ENCODE data around the gene PHF19.
A peak's percentile ranks its signal among the peaks of the same experiment; 100 is the strongest.

Gene PHF19

DNA sequence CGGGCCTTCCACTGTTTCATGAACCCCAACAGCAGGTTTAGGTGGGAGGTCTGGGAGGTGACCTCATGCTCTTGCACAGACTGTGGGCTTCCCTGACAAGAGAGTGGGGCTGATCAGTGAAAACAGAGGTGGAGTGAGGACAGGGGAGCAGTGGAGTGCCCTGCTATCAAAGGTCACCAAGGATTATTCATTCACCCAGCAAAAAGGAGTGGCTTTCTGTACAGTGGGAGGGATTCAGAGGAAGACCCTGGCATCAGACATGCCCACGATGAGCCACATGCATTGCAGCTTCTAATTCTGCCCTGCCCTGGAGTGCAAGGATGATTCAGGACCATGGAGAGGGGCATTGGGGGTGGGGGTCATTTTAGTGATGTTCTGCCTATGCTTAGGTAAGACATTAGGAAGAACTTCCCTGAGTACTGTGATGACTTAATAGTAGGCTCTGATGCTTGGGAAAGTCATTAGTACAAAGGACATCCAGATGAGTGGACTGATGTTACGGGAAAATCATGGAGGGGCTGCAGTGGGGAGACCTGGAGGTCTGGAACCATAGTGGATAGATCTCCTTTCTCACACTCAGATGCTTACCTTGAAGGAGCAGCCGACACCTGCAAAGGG is 36.8 kb upstream of the PHF19 start:
- peak; percentile 38 for DNase-seq

DNA sequence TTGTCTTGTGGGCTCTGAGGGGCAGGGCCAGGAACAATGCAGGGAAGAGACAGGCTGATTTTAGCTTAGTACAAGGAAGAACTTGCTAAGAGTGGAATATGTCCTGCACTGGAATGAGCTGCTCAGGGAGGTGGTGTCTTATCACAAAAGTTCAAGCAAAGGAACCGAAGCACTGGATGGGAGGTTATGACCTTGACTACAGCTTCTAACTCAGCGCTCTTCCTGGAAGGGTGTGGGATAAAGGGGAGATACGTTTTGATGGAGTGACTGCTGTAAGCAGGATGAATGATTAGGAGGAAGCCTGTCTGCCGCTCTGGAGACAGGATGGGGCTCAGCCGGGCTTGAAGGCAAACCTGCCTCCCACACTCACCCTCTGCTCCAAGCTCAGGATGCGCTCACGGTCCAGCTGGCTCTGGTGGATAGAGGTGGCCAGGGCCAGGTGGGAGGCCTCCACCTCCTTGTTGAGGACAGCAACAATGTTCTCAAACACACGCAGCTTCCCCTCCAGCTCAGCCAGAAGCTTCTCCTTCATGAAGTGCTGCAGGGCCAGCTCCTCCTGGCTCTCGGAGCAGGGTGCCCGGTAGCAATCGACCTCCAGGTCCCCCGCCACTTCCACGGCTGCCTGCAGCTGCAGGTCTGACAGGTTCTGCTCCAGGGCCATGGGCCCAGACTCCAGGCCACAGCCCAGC is 36.1 kb upstream of the PHF19 start:
- DNase-seq: no peak

DNA sequence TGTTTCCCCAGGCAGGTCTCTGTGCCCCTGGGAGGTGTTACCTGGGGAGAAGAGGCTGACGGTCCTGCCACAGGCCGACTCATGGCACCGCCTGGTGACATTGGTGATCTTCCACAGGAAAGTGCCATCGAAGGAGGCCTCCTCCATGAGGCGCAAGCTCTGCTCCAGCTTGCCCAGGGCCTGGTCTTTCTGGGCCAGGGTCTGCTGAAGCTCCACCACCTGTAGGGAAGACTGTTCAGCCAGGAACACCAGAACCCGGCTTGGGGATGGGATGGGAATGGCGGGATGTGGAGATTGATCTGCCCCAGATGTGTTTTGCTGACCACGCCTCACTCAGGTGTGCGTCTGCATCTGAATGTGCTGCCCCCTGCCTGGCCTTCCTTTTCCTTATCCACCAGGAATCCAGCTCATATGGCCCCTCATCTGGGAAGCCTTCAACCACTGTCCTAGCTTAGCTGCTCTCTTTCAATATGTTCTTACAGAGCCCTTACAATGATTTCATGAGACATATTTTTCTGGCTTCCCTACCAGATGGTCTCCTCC is 34.4 kb upstream of the PHF19 start:
- no peak for DNase-seq

DNA sequence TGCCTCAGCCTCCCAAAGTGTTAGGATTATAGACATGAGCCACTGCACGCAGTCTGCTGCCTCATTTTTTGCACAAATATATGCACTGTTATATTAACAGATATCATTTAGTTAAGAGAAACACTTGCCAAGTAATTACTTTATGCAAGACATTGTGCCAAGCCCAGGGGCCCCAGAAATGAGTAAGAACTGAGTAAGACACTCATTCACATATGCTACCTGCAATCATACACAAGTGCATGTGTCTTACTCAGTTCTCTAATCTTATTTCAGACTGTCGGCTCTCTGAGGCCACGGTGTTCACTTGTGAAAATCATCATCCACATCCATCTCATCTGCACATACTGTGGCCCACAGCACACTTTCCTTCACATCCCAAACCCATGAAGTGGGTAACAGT is 33.7 kb upstream of the PHF19 start:
- no peak for DNase-seq

DNA sequence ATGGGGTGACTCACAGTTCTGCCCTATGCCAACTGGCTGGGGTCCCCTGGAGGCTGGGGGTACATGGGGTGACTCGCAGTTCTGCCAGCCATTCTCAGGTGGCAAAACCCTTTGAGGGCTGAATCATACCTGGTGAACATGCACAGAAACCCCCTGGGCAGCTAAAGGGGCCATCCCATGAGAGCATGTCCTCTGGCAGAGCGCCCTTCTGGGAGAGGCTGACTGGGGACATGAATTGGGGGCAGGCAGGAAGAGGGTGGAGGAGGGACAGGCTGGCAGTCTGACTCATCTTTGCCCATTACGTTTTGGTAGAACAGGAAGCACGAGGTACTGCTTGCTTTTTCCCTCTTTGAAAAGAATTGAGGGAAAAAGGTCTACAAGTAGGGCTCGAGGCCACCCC is 32.9 kb upstream of the PHF19 start:
- no peak for DNase-seq

DNA sequence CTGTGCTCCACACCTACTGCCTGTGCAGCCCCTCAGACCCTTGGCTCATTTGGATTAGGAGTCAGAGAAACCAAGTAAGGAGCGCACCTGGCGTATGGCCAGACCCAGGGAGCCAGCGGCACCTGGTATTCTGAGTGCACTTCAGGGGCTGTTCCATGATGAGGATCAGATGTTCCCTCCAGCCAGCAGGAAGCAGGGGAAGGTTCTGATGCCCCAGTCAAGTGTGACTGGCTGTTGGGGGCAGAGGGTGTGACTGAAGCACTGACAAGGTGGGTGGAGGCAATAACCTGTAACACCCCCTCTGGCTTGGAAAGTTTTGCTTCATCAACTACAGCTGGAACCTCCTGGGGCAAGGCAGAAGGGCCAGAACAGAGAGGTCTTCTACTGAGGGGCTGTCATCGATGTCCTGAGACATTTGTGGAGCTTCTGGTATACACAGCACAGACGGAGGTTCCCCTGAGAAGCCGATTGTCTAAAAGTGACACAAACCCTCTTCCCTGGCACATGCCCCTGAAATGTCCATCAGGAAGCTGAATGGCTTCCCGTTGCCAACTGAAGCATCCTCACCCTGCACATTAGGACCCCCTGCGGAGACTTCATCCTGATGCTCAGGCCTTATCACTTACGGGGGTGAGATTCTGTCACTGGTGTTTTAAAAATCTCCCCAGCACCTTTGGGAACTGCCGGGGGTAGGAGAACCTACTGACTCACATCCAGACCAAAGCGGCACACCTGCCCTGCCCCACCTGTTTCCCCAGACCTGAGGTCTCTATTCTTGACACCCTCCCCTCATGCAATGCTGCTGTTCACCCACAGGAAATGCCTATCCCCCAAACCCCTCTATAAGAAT is 28.6 kb upstream of the PHF19 start:
- no peak for DNase-seq

DNA sequence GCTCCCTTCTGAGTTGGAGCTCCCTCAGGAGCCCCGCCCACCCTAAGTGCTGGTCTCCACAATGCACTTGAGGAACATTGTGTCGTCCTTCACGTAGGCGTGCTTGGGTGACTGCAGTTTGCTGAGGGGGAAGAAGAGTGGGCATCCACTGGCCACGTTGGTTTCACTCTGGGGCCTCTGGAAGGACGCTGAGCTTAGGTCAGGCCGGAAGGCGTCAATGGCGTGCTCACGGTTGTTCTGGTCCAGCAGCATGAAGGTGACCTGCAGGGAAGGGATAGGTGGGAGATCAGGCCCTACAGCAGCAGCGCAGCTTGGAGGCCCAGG is 28.0 kb upstream of the PHF19 start:
- DNase-seq: no peak

DNA sequence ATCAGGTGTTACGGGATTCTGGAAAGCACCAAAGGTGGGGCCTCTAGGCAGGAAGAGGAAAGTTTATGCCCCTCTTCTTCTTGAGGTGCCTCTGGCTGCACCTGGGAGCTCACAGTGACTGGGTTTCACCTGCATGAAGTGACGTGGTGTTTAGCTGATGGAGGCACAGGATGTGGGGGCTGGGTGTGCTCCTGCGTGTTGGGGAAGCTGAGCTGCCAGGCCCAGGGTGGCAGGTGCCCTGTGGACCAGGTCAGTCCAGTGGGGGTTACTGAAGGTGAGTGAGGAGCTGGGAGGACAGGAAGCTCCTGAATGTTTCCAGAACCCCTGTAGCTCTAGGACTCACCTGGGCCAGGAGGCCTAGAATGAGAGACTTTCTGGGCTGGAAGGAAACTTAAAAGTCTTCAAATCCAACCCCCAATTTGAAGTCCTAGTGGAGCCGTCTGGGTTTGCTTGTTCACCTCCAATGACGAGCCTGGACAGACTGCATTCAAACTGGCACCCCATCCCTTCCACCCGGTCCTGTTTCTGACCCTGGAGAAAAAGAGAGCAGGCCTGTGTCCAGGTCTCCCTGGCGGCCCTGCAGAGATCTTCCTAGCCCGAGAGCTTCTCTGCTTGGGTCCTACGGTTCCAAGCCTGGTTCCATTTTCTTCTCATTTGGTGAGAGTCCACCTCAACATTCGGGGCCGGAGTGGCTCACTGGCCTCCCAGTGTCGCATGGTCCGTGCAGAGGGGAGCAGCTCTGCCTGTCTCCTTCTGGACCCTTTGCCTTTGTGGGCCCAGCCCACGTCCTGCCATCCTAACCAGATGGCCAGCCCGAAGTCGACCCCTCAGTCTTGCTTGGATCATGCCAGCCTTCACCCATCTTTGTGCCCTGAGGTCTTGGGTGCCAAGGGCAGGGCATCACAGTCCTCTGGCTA is 27.3 kb upstream of the PHF19 start:
- DNase-seq: peak; percentile 79

DNA sequence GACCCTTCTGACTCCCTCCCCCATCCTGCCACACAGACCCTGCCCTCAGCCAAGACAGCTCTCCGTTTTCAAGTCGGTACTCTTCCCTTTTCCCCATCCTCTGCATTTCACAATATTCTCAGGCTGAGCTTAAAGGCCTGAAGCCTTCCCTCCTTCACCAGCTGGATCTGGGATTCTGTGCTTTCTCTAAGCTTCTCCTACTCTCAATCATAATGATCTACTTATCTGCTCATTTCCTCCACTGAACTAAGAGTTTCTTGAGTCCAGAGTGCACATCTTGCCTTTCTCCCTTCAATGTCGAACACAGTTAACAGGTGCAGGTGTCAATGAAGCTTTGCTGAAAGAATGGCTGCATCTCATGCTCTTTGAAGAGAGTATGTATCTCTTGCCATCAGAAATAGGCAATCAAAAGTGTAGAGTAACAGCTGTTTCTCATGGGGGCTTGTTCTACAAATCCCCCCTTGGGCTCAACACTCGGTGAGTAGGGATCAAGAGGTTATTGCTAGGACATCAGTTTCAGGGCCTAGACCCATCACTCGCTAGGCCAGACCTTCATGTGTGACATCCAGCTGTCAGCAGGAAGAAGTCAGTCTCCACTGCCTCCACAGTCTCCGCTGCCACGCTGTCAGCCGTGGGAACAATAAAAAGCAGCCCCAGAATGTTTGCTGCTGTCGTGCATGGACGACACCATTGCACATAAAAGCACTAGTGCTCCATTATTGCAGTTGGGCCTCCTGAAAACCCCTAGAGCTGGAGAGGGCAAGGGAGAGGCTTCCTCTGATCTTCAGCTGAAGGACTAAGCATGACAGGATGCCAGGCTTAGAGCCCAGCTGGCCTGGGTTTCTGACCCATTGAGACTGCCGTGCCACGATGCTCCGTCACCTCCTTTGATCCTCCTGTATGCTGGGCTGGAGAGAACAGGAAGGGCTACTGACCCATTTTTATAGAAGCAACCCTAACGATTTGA is 25.9 kb upstream of the PHF19 start:
- DNase-seq: no peak

DNA sequence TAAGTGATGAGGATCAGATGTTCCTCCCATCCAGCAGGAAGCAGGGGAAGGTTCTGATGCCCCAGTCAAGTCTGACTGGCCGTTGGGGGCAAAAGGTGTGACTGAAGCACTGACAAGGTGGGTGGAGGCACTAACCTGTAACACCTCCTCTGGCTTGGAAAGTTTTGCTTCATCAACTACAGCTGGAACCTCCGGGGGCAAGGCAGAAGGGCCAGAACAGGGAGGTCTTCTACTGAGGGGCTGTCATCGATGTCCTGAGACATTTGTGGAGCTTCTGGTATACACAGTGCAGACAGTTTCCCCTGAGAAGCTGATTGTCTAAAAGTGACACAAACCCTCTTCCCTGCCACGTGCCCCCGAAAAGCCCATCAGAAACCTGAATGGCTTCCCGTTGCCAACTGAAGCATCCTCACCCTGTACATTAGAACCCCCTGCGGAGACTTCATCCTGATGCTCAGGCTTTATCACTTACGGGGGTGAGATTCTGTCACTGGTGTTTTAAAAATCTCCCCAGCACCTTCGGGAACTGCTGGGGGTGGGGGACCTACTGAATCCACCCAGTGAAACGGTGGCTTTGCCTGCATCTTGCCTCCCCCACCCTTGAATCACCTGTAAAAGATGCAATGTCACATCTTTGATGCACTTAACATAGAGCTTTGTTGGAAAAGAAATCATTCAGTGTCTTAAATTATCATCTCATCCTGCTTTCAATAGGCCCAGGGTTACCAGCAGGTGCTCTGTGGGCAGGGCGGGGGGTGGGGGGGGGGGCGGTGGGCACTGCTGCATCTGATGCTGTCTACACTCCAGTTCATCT is 25.0 kb upstream of the PHF19 start:
- DNase-seq: no peak

DNA sequence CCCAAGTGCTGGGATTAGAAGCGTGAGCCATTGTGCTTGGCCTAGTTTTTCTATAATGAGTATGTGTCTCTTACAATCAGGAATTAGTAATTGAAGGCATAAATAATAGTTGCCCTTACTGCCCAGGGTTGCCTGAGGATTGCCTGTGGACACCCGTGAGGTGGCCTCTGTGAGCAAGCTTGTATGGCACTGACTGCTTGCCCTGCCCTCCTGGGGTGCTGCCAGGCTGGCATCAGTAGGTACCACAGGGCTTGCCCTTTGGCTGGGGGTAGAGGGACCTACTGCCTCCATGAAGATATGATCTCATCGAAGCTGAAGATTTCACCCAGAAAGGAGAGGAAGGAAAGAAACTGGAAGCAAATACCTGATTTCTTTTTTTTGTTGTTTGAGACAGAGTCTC is 23.8 kb upstream of the PHF19 start:
- no peak for DNase-seq

DNA sequence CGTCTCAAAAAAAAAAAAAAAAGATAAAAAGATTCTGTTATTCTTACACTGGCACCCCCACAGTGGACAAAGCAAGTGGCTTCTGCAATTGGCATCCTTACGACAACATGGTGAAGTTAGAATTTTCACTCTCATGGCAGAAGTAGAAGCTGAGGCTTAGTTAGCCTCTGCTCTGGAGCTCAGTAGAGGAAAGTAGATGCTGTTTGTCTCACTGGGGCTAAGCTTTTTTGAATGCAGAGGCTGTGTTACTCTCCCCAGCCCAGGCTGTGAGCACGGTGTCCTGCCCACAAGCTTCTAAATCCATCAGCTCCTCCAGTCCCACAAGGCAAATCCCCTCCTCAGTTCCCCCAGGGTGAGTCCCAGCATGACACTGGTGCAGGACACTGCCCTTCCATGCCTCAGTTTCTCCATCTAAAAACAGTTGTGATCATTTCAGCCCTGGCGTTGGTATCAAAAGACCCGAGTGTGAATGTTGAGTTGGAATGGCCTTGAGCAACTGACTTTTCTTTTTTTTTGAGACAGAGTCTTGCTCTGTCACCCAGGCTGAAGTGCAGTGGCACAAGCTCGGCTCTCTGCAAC is 22.6 kb upstream of the PHF19 start:
- no peak for DNase-seq

DNA sequence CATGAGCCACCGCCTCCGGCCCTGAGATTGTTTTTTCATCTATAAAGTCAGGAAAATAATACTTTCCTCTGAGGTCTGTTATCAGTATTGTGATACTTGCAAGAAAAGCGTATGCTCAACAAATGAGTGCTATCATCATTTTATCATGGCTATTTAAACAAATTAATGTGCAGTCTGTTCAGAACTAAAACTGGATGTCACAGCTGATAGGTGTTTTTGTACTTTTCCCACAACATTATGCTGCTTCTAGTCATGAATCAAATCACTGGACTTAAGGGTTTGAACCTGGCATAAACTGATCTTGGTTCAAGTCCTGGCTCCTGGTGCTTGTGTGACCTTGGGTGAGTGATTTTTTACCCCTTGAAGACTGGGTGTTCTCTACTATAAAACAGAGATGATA is 21.4 kb upstream of the PHF19 start:
- DNase-seq: no peak

DNA sequence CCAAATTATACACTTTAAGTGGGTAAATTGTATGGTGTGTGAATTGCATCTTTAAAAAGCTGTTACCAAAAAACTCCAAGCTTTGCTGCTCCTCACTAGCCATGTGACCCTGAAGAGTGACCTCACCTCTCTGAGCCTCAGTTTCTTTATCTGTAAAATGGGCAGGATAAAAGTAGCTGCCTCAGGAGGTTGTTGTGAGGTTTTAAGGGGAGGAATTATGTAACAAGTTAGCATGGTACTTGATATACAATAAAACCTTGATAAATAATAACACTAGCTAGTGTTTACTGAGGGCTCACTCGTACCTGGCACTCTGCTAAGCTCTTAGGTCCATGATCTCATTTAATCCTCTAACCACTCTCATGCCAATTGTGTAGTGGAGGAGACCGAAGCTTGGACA is 19.0 kb upstream of the PHF19 start:
- no peak for DNase-seq

DNA sequence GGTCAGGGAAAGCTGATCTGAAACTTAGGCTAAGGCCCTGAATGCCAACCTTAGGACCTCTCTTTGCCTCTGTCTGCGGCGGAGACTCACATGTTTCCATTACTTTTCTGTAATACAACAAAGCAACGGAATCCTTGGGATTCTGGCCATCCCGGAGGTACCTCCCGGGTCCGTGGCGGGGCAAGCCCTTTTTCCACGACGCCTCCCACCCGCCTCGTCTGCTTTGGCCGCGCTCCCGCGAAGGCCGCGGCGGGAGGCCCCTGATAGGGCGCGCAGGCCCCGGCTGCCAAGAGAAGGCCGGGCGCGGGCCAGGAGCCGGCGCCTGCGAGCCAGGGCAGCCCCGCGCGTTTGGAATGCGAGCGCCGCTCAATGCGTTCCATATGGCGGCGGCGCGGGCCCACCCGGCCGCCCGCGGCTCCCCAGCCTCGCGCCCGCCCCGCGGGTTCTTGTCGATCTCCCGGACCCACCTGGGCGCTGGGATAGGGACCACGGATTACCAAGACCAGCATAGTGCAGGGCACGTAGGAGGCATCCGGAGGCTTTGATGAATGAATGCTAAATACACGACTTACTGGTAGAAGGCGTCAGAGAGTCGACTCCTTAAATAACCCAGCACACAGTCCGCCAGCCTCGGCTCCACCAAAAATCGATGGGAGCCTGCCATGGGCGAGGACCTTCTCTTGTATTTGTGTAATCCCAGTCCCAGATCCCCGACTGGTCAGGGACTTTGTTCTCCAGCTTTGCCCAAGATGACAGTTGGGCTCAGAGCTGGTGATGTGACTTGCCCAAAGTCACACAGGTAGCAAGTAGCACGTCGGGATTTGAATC is 17.5 kb upstream of the PHF19 start:
- no peak for DNase-seq

DNA sequence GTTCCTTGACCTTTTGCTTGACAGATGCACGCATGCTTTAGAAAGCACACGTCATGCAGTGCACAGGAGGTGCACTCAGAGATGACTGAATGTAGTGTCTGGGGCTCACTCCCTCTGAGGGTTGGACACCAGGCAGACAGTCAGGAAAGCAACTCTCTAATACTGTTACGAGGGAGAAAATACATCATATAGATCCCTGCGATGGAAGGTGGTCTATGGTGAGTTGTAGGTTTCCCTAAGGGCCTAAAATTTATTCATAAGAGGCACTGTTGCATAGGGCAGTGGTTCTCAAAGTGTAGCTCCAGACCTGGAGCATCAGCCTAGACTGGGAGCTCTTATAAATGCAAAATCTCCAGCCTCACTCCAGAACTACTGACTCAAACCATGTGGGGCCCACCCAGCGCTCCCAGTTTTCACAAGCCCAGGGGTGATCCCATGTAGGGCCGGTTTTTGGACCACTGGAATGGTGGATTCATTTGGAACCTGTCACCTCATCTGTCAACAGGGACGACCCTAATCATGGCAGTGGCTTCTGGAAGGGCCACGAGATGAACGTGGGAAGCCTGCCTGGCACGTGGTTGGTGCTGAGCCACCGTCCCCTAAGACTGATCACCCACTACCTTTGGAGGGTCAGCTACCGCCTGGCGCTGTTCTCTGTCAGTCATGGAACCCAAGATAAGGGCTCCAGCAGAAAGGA is 16.8 kb upstream of the PHF19 start:
- DNase-seq: no peak

DNA sequence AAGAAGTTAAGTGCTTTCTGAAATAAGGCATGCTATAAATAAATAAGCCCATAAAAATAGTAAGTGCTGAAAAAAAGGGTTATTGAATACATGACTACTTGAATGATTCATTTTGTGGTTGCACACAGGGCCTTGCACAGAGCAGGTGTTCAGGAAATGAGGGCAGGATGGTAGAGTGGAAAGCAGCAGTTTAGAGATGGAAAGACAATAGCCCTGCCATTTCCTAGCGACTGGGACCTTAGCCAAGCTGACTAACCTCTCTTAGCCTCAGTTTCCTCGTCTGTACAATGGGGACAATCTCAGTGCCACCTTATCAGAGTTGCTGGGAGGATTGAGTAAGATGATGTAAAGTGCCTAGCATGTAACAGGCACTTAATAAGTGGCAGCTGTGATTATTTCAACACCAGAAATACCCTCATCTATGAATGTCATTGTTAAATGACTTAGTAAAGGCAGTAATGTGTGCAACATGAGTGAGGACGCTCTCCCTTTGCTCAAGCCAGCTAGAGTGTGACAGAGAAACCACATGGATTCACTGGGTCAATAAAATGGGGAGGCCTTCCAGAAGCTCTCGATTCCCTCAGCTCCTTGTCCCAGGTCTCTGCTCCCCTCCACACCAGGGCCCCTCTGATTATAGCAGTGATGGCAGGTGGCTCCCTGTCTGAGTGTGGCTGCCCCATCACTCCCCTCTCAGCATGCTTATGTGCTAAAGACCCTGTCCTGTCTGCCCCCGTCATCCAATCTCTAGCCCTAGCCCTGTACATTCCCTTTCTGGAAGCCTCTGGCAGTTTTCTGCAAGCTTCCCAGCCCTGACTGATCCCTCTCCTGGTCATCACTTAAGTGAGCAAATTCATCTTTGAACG is 16.0 kb upstream of the PHF19 start:
- peak; percentile 81 for DNase-seq
